GM19455 (cell line): Measurements from ENCODE around the gene LILRB5.
"Not testable (repeated sequence)": the region's sequence is repeated elsewhere in the genome, so short reads cannot be mapped to it uniquely, and the experiment has no call there.

Experiments
- ATAC-seq: cut with Tn5 transposase; IDR thresholded peaks from one replicate; pipeline ENCODE4 v1.9.1; 2021; ENCODE audit not compliant: unreplicated experiment

LILRB5 gene

GRCh38 chr19:54257116-54257480 lies at the start of gene LILRB5:
LILRB5 (minus strand) TSS chr19:54257273; CDS start chr19:54257193, 80 bp downstream.
- ATAC-seq: no peak

GRCh38 chr19:54305141-54305540 lies 48.1 kb upstream of the LILRB5 start:
- ATAC-seq: no peak

- ATAC-seq: no peak
Observed at GRCh38 chr19:54302257-54302656, 45.2 kb upstream of the LILRB5 start.

- no peak for ATAC-seq
Observed at GRCh38 chr19:54299515-54299914, 42.4 kb upstream of the LILRB5 start.

- ATAC-seq: no peak
Observed at GRCh38 chr19:54299126-54299498, 42.0 kb upstream of the LILRB5 start.

- no peak for ATAC-seq
Observed at GRCh38 chr19:54298357-54299125, 41.5 kb upstream of the LILRB5 start.

GRCh38 chr19:54297759-54298305 lies 40.8 kb upstream of the LILRB5 start:
- no peak for ATAC-seq

- no peak for ATAC-seq
Observed at GRCh38 chr19:54294539-54294938, 37.5 kb upstream of the LILRB5 start.

- not testable (repeated sequence) for ATAC-seq
Observed at GRCh38 chr19:54289160-54289559, 32.1 kb upstream of the LILRB5 start.

GRCh38 chr19:54287456-54287855 lies 30.4 kb upstream of the LILRB5 start:
- no peak for ATAC-seq

GRCh38 chr19:54286283-54286682 lies 29.2 kb upstream of the LILRB5 start:
- ATAC-seq: not testable (repeated sequence)

- not testable (repeated sequence) for ATAC-seq
Observed at GRCh38 chr19:54285427-54286056, 28.5 kb upstream of the LILRB5 start.

- ATAC-seq: no peak
Observed at GRCh38 chr19:54282686-54283470, 25.8 kb upstream of the LILRB5 start.

- not testable (repeated sequence) for ATAC-seq
Observed at GRCh38 chr19:54281729-54282075, 24.6 kb upstream of the LILRB5 start.

GRCh38 chr19:54281007-54281728 lies 24.1 kb upstream of the LILRB5 start, which contains the start of gene LILRB2:
LILRB2 (minus strand) TSS chr19:54281110; CDS start chr19:54280496, 614 bp downstream.
- ATAC-seq: no peak

- ATAC-seq: not testable (repeated sequence)
Observed at GRCh38 chr19:54280441-54280840, 23.4 kb upstream of the LILRB5 start.

GRCh38 chr19:54280025-54280424 lies 23.0 kb upstream of the LILRB5 start:
- ATAC-seq: not testable (repeated sequence)

- ATAC-seq: no peak
Observed at GRCh38 chr19:54279406-54279962, 22.4 kb upstream of the LILRB5 start.

GRCh38 chr19:54278571-54279195 lies 21.6 kb upstream of the LILRB5 start:
- not testable (repeated sequence) for ATAC-seq

GRCh38 chr19:54278056-54278455 lies 21.0 kb upstream of the LILRB5 start:
- ATAC-seq: not testable (repeated sequence)
